ENCODE measurements around the gene ADI1.

DNA sequence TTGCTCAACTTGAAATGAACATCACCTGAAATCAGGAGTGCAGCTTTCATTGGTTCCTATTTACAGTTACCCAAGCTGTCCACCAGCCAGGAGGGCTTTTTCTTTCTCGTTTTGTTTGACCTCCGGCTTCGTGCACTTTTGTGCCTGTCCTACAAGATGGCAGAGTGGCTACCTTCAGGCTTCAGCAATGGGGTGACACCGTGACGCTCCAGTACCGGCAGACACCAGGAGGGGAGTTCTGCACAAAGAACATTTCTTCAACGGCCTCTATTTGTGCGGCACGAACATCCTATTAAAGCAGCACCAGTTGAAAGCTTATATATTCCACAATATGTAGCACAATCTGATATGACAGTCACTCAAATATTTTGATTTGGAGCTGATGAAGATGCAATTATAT, 20.5 kb upstream of the ADI1 start:
- TF ChIP-seq, protein P1, sequence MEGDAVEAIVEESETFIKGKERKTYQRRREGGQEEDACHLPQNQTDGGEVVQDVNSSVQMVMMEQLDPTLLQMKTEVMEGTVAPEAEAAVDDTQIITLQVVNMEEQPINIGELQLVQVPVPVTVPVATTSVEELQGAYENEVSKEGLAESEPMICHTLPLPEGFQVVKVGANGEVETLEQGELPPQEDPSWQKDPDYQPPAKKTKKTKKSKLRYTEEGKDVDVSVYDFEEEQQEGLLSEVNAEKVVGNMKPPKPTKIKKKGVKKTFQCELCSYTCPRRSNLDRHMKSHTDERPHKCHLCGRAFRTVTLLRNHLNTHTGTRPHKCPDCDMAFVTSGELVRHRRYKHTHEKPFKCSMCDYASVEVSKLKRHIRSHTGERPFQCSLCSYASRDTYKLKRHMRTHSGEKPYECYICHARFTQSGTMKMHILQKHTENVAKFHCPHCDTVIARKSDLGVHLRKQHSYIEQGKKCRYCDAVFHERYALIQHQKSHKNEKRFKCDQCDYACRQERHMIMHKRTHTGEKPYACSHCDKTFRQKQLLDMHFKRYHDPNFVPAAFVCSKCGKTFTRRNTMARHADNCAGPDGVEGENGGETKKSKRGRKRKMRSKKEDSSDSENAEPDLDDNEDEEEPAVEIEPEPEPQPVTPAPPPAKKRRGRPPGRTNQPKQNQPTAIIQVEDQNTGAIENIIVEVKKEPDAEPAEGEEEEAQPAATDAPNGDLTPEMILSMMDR (IDR thresholded peaks at IDR 0.05): no peak
- TF ChIP-seq POLR2AphosphoS5 (IDR thresholded peaks at IDR 0.05) (no peak), POLR2A (IDR thresholded peaks at IDR 0.05) (no peak), EP300 (IDR thresholded peaks at IDR 0.05; ENCODE audit: low read depth) (no peak)

Measured in transverse colon (tissue), 4 donors.